HEK293T (cell line): ENCODE results near the gene CEP164.

ENCODE experiments used
- ARNT ChIP-seq: fragments of 450-650 bp; IDR thresholded peaks from 2 replicates; pipeline ENCODE4 v1.6.1; 2017; ENCODE audit warnings: mild to moderate bottlenecking
- BHLHE40 ChIP-seq: fragments of 450-650 bp; IDR thresholded peaks from 2 replicates; pipeline ENCODE4 v1.6.1; 2016; ENCODE audit warnings: mild to moderate bottlenecking, moderate library complexity, borderline replicate concordance
- CTBP1 ChIP-seq: fragments of 450-650 bp; IDR thresholded peaks from 2 replicates; pipeline ENCODE4 v1.6.1; 2016; ENCODE audit warnings: borderline replicate concordance
- ELF4 ChIP-seq: fragments of 450-650 bp; IDR thresholded peaks from 2 replicates; pipeline ENCODE4 v1.6.1; 2017; ENCODE audit warnings: antibody characterized with exemption
- FOXA1 ChIP-seq: fragments of 450-650 bp; IDR thresholded peaks from 2 replicates; pipeline ENCODE4 v1.6.1; 2016; ENCODE audit warnings: mild to moderate bottlenecking
- FOXM1 ChIP-seq: fragments of 450-650 bp; IDR thresholded peaks from 2 replicates; pipeline ENCODE4 v1.6.1; 2017; ENCODE audit warnings: mild to moderate bottlenecking, borderline replicate concordance
- HDGF ChIP-seq: fragments of 450-650 bp; IDR thresholded peaks from 2 replicates; pipeline ENCODE4 v1.6.1; 2017; ENCODE audit warnings: antibody characterized with exemption, borderline replicate concordance
- L3MBTL2 ChIP-seq: fragments of 450-650 bp; conservative IDR thresholded peaks from 2 replicates; pipeline ENCODE4 v1.6.1; 2016; ENCODE audit warnings: mild to moderate bottlenecking
- LEF1 ChIP-seq: fragments of 450-650 bp; IDR thresholded peaks from 2 replicates; pipeline ENCODE4 v1.6.1; 2017; ENCODE audit warnings: mild to moderate bottlenecking, borderline replicate concordance
- SP1 ChIP-seq: fragments of 450-650 bp; IDR thresholded peaks from 2 replicates; pipeline ENCODE4 v1.6.1; 2017
- SUZ12 ChIP-seq: fragments of 450-650 bp; IDR thresholded peaks from 2 replicates; pipeline ENCODE4 v1.6.1; 2016; ENCODE audit warnings: mild to moderate bottlenecking
- TARDBP ChIP-seq: fragments of 450-650 bp; IDR thresholded peaks from 2 replicates; pipeline ENCODE4 v1.6.1; 2016
- ZNF384 ChIP-seq: fragments of 450-650 bp; IDR thresholded peaks from 2 replicates; pipeline ENCODE4 v1.6.1; 2016
- TF ChIP-seq, protein P1 (sequence below): fragments of 450-650 bp; IDR thresholded peaks from 2 replicates; pipeline ENCODE4 v1.6.1; 2016

DNA sequence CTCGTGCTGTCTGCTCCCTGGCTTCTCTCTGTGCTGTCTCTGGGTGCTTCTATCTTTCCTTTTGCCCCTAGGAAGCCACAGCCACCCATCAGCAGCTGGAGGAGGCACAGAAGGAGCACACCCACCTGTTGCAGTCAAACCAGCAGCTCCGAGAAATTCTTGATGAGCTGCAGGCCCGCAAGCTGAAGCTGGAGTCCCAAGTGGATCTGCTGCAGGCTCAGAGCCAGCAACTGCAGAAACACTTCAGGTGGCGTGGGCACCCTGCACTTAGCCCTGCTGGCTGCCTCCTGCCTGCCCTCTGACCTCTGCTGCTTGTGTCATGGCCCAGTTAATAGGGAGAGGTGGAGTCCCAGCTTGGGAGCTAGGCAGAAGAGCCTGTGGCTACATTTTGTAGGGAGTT, 67.8 kb downstream of the CEP164 start:
- TF ChIP-seq TARDBP (no peak), SP1 (no peak), ELF4 (no peak), ARNT (no peak), ZNF384 (no peak), BHLHE40 (no peak), L3MBTL2 (no peak), HDGF (no peak), CTBP1 (no peak), FOXM1 (no peak), SUZ12 (no peak), FOXA1 (no peak), LEF1 (no peak)
- TF ChIP-seq, protein P1, sequence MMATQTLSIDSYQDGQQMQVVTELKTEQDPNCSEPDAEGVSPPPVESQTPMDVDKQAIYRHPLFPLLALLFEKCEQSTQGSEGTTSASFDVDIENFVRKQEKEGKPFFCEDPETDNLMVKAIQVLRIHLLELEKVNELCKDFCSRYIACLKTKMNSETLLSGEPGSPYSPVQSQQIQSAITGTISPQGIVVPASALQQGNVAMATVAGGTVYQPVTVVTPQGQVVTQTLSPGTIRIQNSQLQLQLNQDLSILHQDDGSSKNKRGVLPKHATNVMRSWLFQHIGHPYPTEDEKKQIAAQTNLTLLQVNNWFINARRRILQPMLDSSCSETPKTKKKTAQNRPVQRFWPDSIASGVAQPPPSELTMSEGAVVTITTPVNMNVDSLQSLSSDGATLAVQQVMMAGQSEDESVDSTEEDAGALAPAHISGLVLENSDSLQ, result no peak
